Measurements from ENCODE around the gene DOCK2.

DOCK2 gene

GRCh38 chr5:169637085-169637548 lies at the start of gene DOCK2:
Gene DOCK2, plus strand, starts transcription at chr5:169637275. Its CDS starts 52 bp downstream, at chr5:169637327.
- Histone ChIP-seq H3K36me3 (ENCODE audit: control insufficient read depth in 2 of 2, insufficient read depth in 1 of 2, low read length in 2 of 2) (no peaks in the 10 kb centered on the region), H3K9me3 (ENCODE audit: control insufficient read depth, insufficient read depth, low read depth, low read length) (no peaks in the 10 kb centered on the region), H3K27ac (ENCODE audit: extremely low read depth, low read depth, low read length) (no peak within 1 kb of the TSS), H3K4me1 (ENCODE audit: control insufficient read depth, insufficient read depth, low read length) (no peaks in the 10 kb centered on the region), H3K4me3 (ENCODE audit: low read depth, low read length) (no peak within 1 kb of the TSS)
- POLR2A ChIA-PET, result no interaction called here
- TF ChIP-seq ZNF530 (tag by site-specific recombination; IDR thresholded peaks at IDR 0.05; ENCODE audit: low read depth) (no peak), KLF1 (tag by site-specific recombination; IDR thresholded peaks at IDR 0.05) (no peak), REST (tag by site-specific recombination; IDR thresholded peaks at IDR 0.05) (no peak), SCRT2 (tag by site-specific recombination; IDR thresholded peaks at IDR 0.05) (no peak), ZNF571 (tag by site-specific recombination; IDR thresholded peaks at IDR 0.05) (no peak), ZNF223 (tag by site-specific recombination; IDR thresholded peaks at IDR 0.05) (no peak)
- CTCF ChIA-PET, result no interaction called here

GRCh38 chr5:169590602-169591001 lies 46.5 kb upstream of the DOCK2 start:
- ChIA-PET POLR2A (no interaction called here), CTCF (no interaction called here)
- H3K36me3 ChIP-seq (ENCODE audit: control insufficient read depth in 2 of 2, insufficient read depth in 1 of 2, low read length in 2 of 2), result peaks cover 60 to 83% of the 10 kb centered on the region in 2 experiments
- no peak for TF ChIP-seq ZNF423 (tag by site-specific recombination; IDR thresholded peaks at IDR 0.05)
- no peak for TF ChIP-seq REST (tag by site-specific recombination; IDR thresholded peaks at IDR 0.05)
- no peak for TF ChIP-seq ZNF266 (tag by site-specific recombination; IDR thresholded peaks at IDR 0.05; ENCODE audit: low read depth)
- no peak for TF ChIP-seq WT1 (tag by site-specific recombination; IDR thresholded peaks at IDR 0.05)
- TF ChIP-seq ZNF302 (tag by site-specific recombination; IDR thresholded peaks at IDR 0.05; ENCODE audit: low read depth), result no peak
- TF ChIP-seq, protein P1, sequence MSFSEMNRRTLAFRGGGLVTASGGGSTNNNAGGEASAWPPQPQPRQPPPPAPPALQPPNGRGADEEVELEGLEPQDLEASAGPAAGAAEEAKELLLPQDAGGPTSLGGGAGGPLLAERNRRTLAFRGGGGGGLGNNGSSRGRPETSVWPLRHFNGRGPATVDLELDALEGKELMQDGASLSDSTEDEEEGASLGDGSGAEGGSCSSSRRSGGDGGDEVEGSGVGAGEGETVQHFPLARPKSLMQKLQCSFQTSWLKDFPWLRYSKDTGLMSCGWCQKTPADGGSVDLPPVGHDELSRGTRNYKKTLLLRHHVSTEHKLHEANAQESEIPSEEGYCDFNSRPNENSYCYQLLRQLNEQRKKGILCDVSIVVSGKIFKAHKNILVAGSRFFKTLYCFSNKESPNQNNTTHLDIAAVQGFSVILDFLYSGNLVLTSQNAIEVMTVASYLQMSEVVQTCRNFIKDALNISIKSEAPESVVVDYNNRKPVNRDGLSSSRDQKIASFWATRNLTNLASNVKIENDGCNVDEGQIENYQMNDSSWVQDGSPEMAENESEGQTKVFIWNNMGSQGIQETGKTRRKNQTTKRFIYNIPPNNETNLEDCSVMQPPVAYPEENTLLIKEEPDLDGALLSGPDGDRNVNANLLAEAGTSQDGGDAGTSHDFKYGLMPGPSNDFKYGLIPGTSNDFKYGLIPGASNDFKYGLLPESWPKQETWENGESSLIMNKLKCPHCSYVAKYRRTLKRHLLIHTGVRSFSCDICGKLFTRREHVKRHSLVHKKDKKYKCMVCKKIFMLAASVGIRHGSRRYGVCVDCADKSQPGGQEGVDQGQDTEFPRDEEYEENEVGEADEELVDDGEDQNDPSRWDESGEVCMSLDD (tag by site-specific recombination; IDR thresholded peaks at IDR 0.05), result no peak
- TF ChIP-seq ZNF558 (tag by site-specific recombination; IDR thresholded peaks at IDR 0.05), result no peak
- no peak overlapping the region for H3K4me3 ChIP-seq (ENCODE audit: low read depth, low read length)
- H3K9me3 ChIP-seq (ENCODE audit: control insufficient read depth, insufficient read depth, low read depth, low read length), result no peaks in the 10 kb centered on the region
- H3K4me1 ChIP-seq (ENCODE audit: control insufficient read depth, insufficient read depth, low read length), result no peaks in the 10 kb centered on the region
- H3K27ac ChIP-seq (ENCODE audit: extremely low read depth, low read depth, low read length), result no peak overlapping the region

GRCh38 chr5:169591636-169592035 lies 45.4 kb upstream of the DOCK2 start:
- no peak overlapping the region for H3K27ac ChIP-seq (ENCODE audit: extremely low read depth, low read depth, low read length)
- ChIA-PET CTCF (no interaction called here), POLR2A (interaction anchor here (0.7 kb wide), 1 partner anchor 8 kb away, joined by 4 read pairs; no protein-coding TSS in a partner anchor)
- no peak overlapping the region for H3K4me3 ChIP-seq (ENCODE audit: low read depth, low read length)
- no peaks in the 10 kb centered on the region for H3K4me1 ChIP-seq (ENCODE audit: control insufficient read depth, insufficient read depth, low read length)
- H3K36me3 ChIP-seq (ENCODE audit: control insufficient read depth in 2 of 2, insufficient read depth in 1 of 2, low read length in 2 of 2), result peaks cover 71 to 90% of the 10 kb centered on the region in 2 experiments
- no peaks in the 10 kb centered on the region for H3K9me3 ChIP-seq (ENCODE audit: control insufficient read depth, insufficient read depth, low read depth, low read length)
- TF ChIP-seq ZBTB17 (tag by site-specific recombination; IDR thresholded peaks at IDR 0.05) (no peak), ZNF580 (tag by site-specific recombination; IDR thresholded peaks at IDR 0.05) (no peak), EGR2 (tag by site-specific recombination; IDR thresholded peaks at IDR 0.05; ENCODE audit: low read depth) (no peak), ZNF202 (tag by site-specific recombination; IDR thresholded peaks at IDR 0.05; ENCODE audit: borderline replicate concordance) (no peak), ZNF391 (tag by site-specific recombination; IDR thresholded peaks at IDR 0.05; ENCODE audit: borderline replicate concordance, low read depth) (no peak), HOXC10 (CRISPR knock-in tag; IDR thresholded peaks at IDR 0.05) (no peak)
- TF ChIP-seq, protein P2, sequence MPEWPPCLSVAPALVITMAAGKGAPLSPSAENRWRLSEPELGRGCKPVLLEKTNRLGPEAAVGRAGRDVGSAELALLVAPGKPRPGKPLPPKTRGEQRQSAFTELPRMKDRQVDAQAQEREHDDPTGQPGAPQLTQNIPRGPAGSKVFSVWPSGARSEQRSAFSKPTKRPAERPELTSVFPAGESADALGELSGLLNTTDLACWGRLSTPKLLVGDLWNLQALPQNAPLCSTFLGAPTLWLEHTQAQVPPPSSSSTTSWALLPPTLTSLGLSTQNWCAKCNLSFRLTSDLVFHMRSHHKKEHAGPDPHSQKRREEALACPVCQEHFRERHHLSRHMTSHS (tag by site-specific recombination; IDR thresholded peaks at IDR 0.05), result no peak

Data from HEK293 (cell line).